GM12878 (cell line): ENCODE results near the gene IFNB1.

Experiments
- CBX3 ChIP-seq: fragments of 200-600 bp; sonication (generic); IDR thresholded peaks from 2 replicates; pipeline ENCODE4 v1.6.1; 2016; ENCODE audit warnings: low read depth, borderline replicate concordance
- CTCF ChIP-seq, 3 experiments: IDR thresholded peaks in 2 of 3; conservative IDR thresholded peaks in 1 of 3; 2 replicates each; pipeline ENCODE4 v1.5.1; 2011; ENCODE audit warnings: low read depth in 3 of 3, low read length in 3 of 3, mild to moderate bottlenecking in 3 of 3, control low read depth in 2 of 3, moderate library complexity in 2 of 3, inconsistent platforms in 1 of 3, mixed read lengths in 1 of 3; ENCODE audit not compliant: control insufficient read depth in 2 of 3, insufficient read depth in 1 of 3; ENCODE audit errors: extremely low read depth in 1 of 3
- EZH2 ChIP-seq: IDR thresholded peaks from 2 replicates; pipeline ENCODE4 v1.6.1; 2012; ENCODE audit warnings: low read depth, mild to moderate bottlenecking, control low read depth, inconsistent platforms, low read length, borderline replicate concordance; ENCODE audit not compliant: control insufficient read depth
- IKZF1 ChIP-seq: fragments of 450-650 bp; conservative IDR thresholded peaks from 2 replicates; pipeline ENCODE4 v1.6.1; 2017; ENCODE audit warnings: antibody characterized with exemption, mild to moderate bottlenecking
- JUND ChIP-seq: IDR thresholded peaks from 2 replicates; pipeline ENCODE4 v1.6.1; 2012; ENCODE audit warnings: low read depth, mild to moderate bottlenecking, low read length, improper control_type of control experiment, moderate library complexity
- SPI1 ChIP-seq: IDR thresholded peaks from 2 replicates; pipeline ENCODE4 v1.6.1; 2011; ENCODE audit warnings: low read depth, mild to moderate bottlenecking, low read length, moderate library complexity, borderline replicate concordance; ENCODE audit not compliant: insufficient read depth
- TCF3 ChIP-seq: IDR thresholded peaks from 2 replicates; pipeline ENCODE4 v1.6.1; 2012; ENCODE audit warnings: low read depth, mild to moderate bottlenecking, low read length, borderline replicate concordance; ENCODE audit not compliant: insufficient read depth
- ZNF274 ChIP-seq: IDR thresholded peaks from one replicate; pipeline ENCODE4 v1.8.0; 2011; ENCODE audit not compliant: insufficient read length, insufficient read depth
- ZZZ3 ChIP-seq: IDR thresholded peaks from 2 replicates; pipeline ENCODE4 v1.6.1; 2011; ENCODE audit warnings: low read depth; ENCODE audit not compliant: control insufficient read depth, insufficient read length
- TF ChIP-seq, protein P1 (sequence below): IDR thresholded peaks from 2 replicates; pipeline ENCODE4 v1.6.1; 2012; ENCODE audit warnings: mild to moderate bottlenecking, low read depth, low read length

GRCh38 chr9:21086538-21086937, 8.8 kb upstream of the IFNB1 start:
- TF ChIP-seq CBX3 (no peak), EZH2 (no peak), ZZZ3 (no peak), ZNF274 (no peak), TCF3 (no peak), CTCF (IDR thresholded peaks at IDR 0.05 in 2 of 3, conservative IDR thresholded peaks at IDR 0.05 in 1 of 3; ENCODE audit: control insufficient read depth in 2 of 3, extremely low read depth in 1 of 3, insufficient read depth in 1 of 3, low read depth in 3 of 3, low read length in 3 of 3) (no peak), SPI1 (no peak), JUND (no peak), IKZF1 (no peak)
- TF ChIP-seq, protein P1, sequence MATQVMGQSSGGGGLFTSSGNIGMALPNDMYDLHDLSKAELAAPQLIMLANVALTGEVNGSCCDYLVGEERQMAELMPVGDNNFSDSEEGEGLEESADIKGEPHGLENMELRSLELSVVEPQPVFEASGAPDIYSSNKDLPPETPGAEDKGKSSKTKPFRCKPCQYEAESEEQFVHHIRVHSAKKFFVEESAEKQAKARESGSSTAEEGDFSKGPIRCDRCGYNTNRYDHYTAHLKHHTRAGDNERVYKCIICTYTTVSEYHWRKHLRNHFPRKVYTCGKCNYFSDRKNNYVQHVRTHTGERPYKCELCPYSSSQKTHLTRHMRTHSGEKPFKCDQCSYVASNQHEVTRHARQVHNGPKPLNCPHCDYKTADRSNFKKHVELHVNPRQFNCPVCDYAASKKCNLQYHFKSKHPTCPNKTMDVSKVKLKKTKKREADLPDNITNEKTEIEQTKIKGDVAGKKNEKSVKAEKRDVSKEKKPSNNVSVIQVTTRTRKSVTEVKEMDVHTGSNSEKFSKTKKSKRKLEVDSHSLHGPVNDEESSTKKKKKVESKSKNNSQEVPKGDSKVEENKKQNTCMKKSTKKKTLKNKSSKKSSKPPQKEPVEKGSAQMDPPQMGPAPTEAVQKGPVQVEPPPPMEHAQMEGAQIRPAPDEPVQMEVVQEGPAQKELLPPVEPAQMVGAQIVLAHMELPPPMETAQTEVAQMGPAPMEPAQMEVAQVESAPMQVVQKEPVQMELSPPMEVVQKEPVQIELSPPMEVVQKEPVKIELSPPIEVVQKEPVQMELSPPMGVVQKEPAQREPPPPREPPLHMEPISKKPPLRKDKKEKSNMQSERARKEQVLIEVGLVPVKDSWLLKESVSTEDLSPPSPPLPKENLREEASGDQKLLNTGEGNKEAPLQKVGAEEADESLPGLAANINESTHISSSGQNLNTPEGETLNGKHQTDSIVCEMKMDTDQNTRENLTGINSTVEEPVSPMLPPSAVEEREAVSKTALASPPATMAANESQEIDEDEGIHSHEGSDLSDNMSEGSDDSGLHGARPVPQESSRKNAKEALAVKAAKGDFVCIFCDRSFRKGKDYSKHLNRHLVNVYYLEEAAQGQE = no peak
